GM13976 (cell line): ENCODE data around the gene RHOF.

Experiments
- DNase-seq: peaks from one replicate; pipeline ENCODE4 v3.0.0; 2012; ENCODE audit warnings: low spot score
- CTCF ChIP-seq: IDR thresholded peaks from 2 replicates; pipeline ENCODE4 v1.5.1; 2012; ENCODE audit warnings: borderline replicate concordance, mild to moderate bottlenecking; ENCODE audit not compliant: insufficient read depth; ENCODE audit errors: extremely low read depth, missing control alignments, control extremely low read depth
- in situ Hi-C: fragments of 300-500 bp; cut with MboI; formaldehyde crosslinking; loops from one replicate; pipeline ENCODE4 v1.12.0; 2022; ENCODE audit warnings: low sequenced_read_pairs, mixed read lengths, inconsistent platforms; ENCODE audit not compliant: unreplicated experiment

The RHOF gene

GRCh38 chr12:121819212-121819949 lies 25.9 kb upstream of the RHOF start:
- in situ Hi-C loops: no loop called here

GRCh38 chr12:121817648-121818043 lies 24.2 kb upstream of the RHOF start:
- DNase-seq: no peak
- no peak for TF ChIP-seq CTCF
- in situ Hi-C loops: no loop called here

More at GRCh38 chr12:121819212-121819949, 25.9 kb upstream of the RHOF start:
- no peak for TF ChIP-seq CTCF
- DNase-seq: no peak

GRCh38 chr12:121816925-121817647 lies 23.6 kb upstream of the RHOF start:
- in situ Hi-C loops: no loop called here
- TF ChIP-seq CTCF: no peak

GRCh38 chr12:121815263-121815662 lies 21.8 kb upstream of the RHOF start:
- no peak for DNase-seq
- in situ Hi-C loops: no loop called here
- no peak for TF ChIP-seq CTCF

More at GRCh38 chr12:121816925-121817647, 23.6 kb upstream of the RHOF start:
- DNase-seq: no peak

GRCh38 chr12:121814429-121815119 lies 21.1 kb upstream of the RHOF start:
- DNase-seq: no peak
- in situ Hi-C loops: no loop called here
- no peak for TF ChIP-seq CTCF

- no peak for TF ChIP-seq CTCF
- in situ Hi-C loops: no loop called here
- DNase-seq: no peak
These were observed 20.5 kb upstream of the RHOF start for GRCh38 chr12:121813951-121814350.
